Left lung (tissue), 10 donors: ENCODE measurements around the gene CIDEB. TPM values are rescaled to one million over a fixed set of nuclear protein-coding genes. Genes with fewer than 3 reads are reported as not detected.
A peak's percentile ranks its signal among the peaks of the same experiment; 100 is the strongest.

Source experiments
- ATAC-seq: fragments of 200-7000 bp; cut with Tn5 transposase; one replicate; pipeline ENCODE4 v1.9.1; 2020; ENCODE audit warnings: moderate library complexity
- DNase-seq, 4 donors: peaks; one replicate each; pipeline ENCODE4 v3.0.0-alpha.2; 2013 to 2020
- H3K27ac ChIP-seq, 2 donors: fragments of 200-600 bp; sonication (generic) in 1 of 2; one replicate each; pipeline versions ENCODE4 v1.5.0 to v1.8.0; 2020 to 2021
- H3K27me3 ChIP-seq, 2 donors: fragments of 200-600 bp; sonication (generic) in 1 of 2; one replicate each; pipeline versions ENCODE4 v1.5.0 to v1.8.0; 2020 to 2021
- H3K36me3 ChIP-seq, 2 donors: fragments of 200-600 bp; sonication (generic) in 1 of 2; one replicate each; pipeline versions ENCODE4 v1.5.0 to v1.8.0; 2020 to 2021
- H3K4me1 ChIP-seq, 2 donors: fragments of 200-600 bp; one replicate each; pipeline ENCODE4 v1.8.0; 2021
- H3K4me3 ChIP-seq, 2 donors: fragments of 200-600 bp; sonication (generic) in 1 of 2; one replicate each; pipeline versions ENCODE4 v1.5.0 to v1.8.0; 2020 to 2021; ENCODE audit warnings: mild to moderate bottlenecking in 1 of 2
- H3K9me3 ChIP-seq, 2 donors: fragments of 200-600 bp; sonication (generic) in 1 of 2; one replicate each; pipeline versions ENCODE4 v1.5.0 to v1.8.0; 2020 to 2021
- intact Hi-C, 2 donors: fragments of 100-400 bp; cut with DNase I; formaldehyde crosslinking; loops; one replicate each; pipeline versions ENCODE4 v1.11.2 to v1.14.2; 2022
- polyA plus RNA-seq, 6 donors: library from polyadenylated mRNA; unstranded; fragments of 120-200 nt; gene quantifications; one replicate each; pipeline ENCODE4 v1.2.1, GENCODE V29; 2013; ENCODE audit not compliant: insufficient read length in 6 of 6
- total RNA-seq, 2 donors: library from RNA; stranded (reverse); fragmentation: NEBNext Ultra II Directional; extraction: Animal tissue kit (Norgen Biotek cat#: 25700); gene quantifications; one replicate each; pipeline ENCODE4 v1.2.1, GENCODE V29; 2021
- TF ChIP-seq, protein P1 (sequence below), 2 donors: fragments of 200-600 bp; sonication (generic) in 1 of 2; IDR thresholded peaks; one replicate each; pipeline versions ENCODE4 v1.5.0 to v1.8.0; 2021; ENCODE audit warnings: antibody characterized with exemption in 2 of 2
- donor health status: DM: no; HTN: yes; CAD: no.
- donor health status: DM: no; HTN: no; CAD: no.

CIDEB gene
- total and polyA plus RNA-seq, 8 donors: 9.2 to 22.7 (median 13.9) TPM

DNA sequence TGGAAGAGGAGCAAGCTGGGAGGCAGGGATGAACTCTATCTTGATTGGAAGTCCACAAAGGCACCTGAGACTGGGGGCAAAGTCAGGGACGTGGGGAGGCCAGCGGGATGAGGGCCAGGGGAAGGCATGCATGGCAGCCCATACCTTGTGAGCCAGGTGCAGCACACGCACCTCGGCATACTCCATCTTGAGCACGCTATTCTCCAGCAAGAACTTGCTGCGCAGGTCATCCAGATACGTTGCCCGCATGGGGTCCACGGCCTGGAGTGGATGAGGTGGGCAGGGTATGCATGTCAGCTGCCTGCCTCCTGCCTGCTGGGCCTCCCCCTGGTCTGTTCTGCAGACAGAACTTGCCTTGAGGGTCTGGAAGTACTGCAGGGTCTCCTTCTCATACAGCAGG, 40.3 kb downstream of the CIDEB start:
- no peak for DNase-seq
- peaks cover 10 to 16% of the 10 kb centered on the region in 2 donors for H3K4me1 ChIP-seq
- peaks cover 0 to 55% of the 10 kb centered on the region in 2 donors for H3K36me3 ChIP-seq
- no peak for ATAC-seq
- TF ChIP-seq, protein P1, sequence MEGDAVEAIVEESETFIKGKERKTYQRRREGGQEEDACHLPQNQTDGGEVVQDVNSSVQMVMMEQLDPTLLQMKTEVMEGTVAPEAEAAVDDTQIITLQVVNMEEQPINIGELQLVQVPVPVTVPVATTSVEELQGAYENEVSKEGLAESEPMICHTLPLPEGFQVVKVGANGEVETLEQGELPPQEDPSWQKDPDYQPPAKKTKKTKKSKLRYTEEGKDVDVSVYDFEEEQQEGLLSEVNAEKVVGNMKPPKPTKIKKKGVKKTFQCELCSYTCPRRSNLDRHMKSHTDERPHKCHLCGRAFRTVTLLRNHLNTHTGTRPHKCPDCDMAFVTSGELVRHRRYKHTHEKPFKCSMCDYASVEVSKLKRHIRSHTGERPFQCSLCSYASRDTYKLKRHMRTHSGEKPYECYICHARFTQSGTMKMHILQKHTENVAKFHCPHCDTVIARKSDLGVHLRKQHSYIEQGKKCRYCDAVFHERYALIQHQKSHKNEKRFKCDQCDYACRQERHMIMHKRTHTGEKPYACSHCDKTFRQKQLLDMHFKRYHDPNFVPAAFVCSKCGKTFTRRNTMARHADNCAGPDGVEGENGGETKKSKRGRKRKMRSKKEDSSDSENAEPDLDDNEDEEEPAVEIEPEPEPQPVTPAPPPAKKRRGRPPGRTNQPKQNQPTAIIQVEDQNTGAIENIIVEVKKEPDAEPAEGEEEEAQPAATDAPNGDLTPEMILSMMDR (IDR thresholded peaks at IDR 0.05): no peak
- H3K4me3 ChIP-seq: no peak overlapping the region
- no peak overlapping the region for H3K27ac ChIP-seq
- intact Hi-C loops: no loop called here
- H3K27me3 ChIP-seq: no peaks in the 10 kb centered on the region
- no peaks in the 10 kb centered on the region for H3K9me3 ChIP-seq

DNA sequence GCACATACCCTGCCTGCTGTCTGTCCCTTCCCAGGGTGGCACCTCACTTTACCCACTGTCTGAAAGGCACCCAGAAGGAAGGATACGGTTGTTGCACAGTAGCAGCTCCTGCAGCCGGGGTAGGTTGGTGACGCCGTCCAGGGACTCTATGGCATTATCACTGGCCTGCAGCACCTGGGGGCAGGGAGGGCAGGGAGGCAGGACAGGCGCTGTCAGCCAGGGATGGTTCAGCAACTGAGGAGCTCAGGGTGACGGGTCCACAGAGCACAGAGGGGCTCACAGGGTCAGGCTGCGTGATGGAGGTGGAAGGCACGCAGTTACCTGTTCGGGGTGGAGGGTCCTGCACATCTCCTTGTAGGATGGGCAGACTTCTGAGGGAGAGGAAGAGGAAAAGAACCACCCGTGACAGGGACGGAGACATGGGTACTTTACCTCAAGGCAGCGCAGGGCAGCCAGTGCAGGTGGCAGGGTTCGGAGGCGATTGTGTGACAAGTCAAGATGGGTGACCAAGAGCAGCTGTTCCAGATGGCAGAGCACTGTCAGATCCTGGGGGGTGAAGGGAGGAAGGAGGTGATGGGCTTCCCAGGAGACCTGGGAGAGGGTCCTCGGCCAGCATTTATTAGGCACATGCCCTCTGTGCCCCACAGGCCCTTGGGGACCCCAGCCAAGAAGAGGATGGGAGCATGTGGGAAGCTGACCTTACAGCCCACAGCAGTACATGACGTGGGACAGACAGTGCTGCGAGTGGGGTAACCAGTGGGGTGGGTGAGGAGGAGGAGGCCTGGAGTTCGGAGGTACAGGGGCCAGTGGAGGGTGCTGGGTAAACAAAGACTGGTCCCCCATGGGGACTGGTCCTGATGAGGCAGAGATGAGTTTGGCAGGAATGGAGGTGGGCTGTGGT, 41.2 kb downstream of the CIDEB start:
- no peaks in the 10 kb centered on the region for H3K27me3 ChIP-seq
- DNase-seq (no peak), ATAC-seq (no peak)
- peaks cover 0 to 55% of the 10 kb centered on the region in 2 donors for H3K36me3 ChIP-seq
- no peak overlapping the region for H3K4me3 ChIP-seq
- TF ChIP-seq, protein P1 (IDR thresholded peaks at IDR 0.05): no peak
- no peaks in the 10 kb centered on the region for H3K9me3 ChIP-seq
- H3K27ac ChIP-seq: no peak overlapping the region
- H3K4me1 ChIP-seq: peaks cover 3 to 7% of the 10 kb centered on the region in 2 donors
- intact Hi-C loops: no loop called here

DNA sequence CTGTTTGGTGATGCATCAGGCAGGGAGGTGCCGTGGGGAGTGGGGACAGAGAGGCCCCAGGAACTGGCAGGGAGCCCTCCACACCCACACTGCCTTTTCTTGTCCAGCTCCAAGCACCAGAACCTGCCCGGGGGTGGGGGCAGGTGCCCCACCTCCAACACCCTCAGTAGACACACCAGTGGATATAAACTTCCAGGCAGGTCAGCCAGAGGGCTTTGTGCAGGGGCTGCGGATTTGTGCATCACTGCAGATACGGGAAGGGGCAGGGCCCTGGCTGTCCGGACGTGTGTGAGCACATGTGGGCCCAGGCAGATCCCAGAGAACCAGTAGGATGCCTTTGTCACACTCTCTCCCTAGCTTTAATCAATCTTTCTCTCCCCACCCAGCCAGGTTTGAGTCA, 43.5 kb downstream of the CIDEB start:
- no peak overlapping the region for H3K27ac ChIP-seq
- no peak overlapping the region for H3K4me3 ChIP-seq
- intact Hi-C loops: no loop called here
- ATAC-seq (peak; percentile 4), DNase-seq (no peak)
- no peaks in the 10 kb centered on the region for H3K4me1 ChIP-seq
- peaks cover 0 to 45% of the 10 kb centered on the region in 2 donors for H3K36me3 ChIP-seq
- no peaks in the 10 kb centered on the region for H3K9me3 ChIP-seq
- TF ChIP-seq, protein P1 (IDR thresholded peaks at IDR 0.05): no peak
- H3K27me3 ChIP-seq: no peaks in the 10 kb centered on the region

DNA sequence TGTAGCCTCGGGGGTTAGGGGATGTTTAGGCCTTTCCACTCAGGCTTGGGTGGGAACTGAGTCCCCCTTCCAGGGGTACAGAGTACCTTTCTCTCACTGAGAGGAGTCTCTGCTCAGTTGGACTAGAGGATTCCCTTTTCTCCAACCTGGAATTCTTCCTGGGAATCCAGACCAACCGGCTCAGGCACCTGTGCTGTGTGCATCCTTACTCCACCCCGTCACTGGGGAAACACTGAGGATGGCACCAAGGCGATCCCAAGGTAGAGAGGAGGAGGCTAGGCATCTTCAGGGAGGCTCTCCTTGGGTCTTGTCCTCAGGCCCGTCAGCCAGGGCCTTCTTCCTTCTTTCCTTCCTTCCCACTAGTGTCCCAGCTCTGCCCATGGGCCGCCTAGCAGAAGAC, 43.9 kb downstream of the CIDEB start:
- Histone ChIP-seq H3K4me1 (no peaks in the 10 kb centered on the region), H3K4me3 (no peak overlapping the region), H3K36me3 (peaks cover 0 to 40% of the 10 kb centered on the region in 2 donors), H3K27ac (no peak overlapping the region), H3K27me3 (no peaks in the 10 kb centered on the region), H3K9me3 (no peaks in the 10 kb centered on the region)
- intact Hi-C loops: no loop called here
- no peak for ATAC-seq
- TF ChIP-seq, protein P1 (IDR thresholded peaks at IDR 0.05): no peak
- DNase-seq: no peak

DNA sequence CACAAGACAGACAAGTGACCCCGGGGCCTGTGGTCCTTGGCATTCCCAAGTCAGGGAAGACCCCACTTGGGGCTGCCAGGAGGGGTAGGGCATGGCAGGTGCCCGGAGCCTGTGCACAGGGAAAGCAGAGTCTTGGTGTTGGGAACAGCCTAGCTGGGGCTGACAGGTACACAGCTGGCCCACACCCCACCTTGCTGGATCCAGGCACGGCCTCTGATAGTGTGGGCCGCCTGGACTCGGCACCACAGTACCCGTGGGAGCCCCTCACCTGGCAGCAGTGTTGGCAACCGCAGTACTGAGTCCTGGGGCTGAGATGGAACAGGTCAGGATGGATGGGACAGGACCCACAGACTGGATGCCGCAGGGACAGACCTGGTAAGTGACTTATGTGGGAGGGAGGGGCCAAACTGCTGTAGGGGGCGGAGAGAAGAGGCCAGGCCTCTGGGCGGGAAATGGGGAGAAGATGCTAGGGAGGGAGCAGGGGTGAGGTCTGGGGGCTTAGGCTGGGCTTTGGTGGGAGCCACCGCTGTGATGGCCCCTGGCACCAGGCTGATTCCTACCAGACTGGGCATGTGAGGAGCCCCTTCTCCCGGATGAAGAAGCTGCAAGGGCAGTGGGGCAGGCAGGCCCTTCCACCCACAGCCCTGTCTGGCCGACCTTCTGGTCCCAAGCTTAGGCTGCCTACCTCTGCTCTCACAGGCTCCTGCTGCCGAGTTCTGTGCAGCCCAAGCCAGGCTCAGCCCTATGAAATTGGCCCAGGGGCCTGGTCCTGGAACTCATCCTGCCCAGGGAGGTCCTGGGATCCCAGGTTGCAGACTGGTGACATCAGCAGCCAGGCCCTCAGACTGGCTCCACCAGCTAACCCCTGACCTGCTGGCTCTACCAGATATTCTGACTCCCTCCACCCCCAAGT, 44.7 kb downstream of the CIDEB start, which contains the start of gene TGM1:
Gene TGM1, minus strand, starts transcription at position 357 of the 913 bp plus-strand sequence. CDS start 825 bp downstream, outside the sequence.
- Histone ChIP-seq H3K4me3 (no peak within 1 kb of the TSS), H3K9me3 (no peaks in the 10 kb centered on the region), H3K27ac (no peak within 1 kb of the TSS), H3K36me3 (peaks cover 0 to 34% of the 10 kb centered on the region in 2 donors), H3K27me3 (no peaks in the 10 kb centered on the region), H3K4me1 (no peaks in the 10 kb centered on the region)
- ATAC-seq (no peak), DNase-seq (no peak)
- TF ChIP-seq, protein P1 (IDR thresholded peaks at IDR 0.05): no peak
- intact Hi-C loops: no loop called here
